B cell (primary cell): ENCODE results near the gene OST4.
"Not testable (repeated sequence)": the region's sequence is repeated elsewhere in the genome, so short reads cannot be mapped to it uniquely, and the experiment has no call there.

Source experiments
- EZH2 ChIP-seq: IDR thresholded peaks from 2 replicates; pipeline ENCODE4 v1.6.1; 2012; ENCODE audit warnings: borderline replicate concordance, low read depth, mild to moderate bottlenecking, moderate library complexity, low read length; ENCODE audit not compliant: insufficient read depth, poor library complexity, severe bottlenecking
- TF ChIP-seq, protein P1 (sequence below): fragments of 200-600 bp; IDR thresholded peaks from one replicate; pipeline ENCODE4 v1.8.0; 2022; ENCODE audit warnings: antibody characterized with exemption, mild to moderate bottlenecking

DNA sequence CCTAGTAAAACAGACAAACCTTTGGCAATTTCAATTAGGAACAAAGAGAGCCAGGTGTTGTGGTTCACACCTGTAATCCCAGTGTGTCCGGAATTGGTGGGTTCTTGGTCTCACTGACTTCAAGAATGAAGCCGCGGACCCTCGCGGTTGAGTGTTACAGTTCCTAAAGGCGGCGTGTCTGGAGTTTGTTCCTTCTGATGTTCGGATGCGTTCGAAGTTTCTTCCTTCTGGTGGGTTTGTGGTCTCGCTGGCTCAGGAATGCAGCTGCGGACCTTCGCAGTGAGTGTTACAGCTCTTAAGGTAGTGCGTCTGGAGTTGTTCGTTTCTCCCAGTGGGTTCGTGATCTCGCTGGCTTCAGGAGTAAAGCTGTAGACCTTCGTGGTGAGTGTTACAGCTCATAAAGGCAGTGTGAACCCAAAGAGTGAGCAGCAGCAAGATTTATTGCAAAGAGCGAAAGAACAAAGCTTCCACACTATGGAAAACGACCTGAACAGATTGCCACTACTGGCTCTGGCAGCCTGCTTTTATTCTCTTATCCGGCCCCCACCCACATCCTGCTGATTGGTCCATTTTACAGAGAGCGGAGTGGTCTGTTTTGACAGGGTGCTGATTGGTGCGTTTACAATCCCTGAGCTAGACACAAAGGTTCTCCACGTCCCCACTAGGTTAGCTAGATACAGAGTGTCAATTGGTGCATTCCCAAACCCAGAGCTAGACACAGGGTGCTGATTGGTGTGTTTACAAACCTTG is 39.3 kb upstream of the OST4 start:
- TF ChIP-seq, protein P1, sequence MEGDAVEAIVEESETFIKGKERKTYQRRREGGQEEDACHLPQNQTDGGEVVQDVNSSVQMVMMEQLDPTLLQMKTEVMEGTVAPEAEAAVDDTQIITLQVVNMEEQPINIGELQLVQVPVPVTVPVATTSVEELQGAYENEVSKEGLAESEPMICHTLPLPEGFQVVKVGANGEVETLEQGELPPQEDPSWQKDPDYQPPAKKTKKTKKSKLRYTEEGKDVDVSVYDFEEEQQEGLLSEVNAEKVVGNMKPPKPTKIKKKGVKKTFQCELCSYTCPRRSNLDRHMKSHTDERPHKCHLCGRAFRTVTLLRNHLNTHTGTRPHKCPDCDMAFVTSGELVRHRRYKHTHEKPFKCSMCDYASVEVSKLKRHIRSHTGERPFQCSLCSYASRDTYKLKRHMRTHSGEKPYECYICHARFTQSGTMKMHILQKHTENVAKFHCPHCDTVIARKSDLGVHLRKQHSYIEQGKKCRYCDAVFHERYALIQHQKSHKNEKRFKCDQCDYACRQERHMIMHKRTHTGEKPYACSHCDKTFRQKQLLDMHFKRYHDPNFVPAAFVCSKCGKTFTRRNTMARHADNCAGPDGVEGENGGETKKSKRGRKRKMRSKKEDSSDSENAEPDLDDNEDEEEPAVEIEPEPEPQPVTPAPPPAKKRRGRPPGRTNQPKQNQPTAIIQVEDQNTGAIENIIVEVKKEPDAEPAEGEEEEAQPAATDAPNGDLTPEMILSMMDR, result not testable (repeated sequence)
- not testable (repeated sequence) for TF ChIP-seq EZH2
